ENCODE data around the gene RAPGEF1. TPM values are rescaled to one million over a fixed set of nuclear protein-coding genes. Genes with fewer than 3 reads are reported as not detected.

The RAPGEF1 gene
- total and polyA plus RNA-seq, 2 of the 13 experiments (the other 11 are each of a cell fraction or from before 2014, with no cell fraction given): 21.2 to 38.9 TPM

DNA sequence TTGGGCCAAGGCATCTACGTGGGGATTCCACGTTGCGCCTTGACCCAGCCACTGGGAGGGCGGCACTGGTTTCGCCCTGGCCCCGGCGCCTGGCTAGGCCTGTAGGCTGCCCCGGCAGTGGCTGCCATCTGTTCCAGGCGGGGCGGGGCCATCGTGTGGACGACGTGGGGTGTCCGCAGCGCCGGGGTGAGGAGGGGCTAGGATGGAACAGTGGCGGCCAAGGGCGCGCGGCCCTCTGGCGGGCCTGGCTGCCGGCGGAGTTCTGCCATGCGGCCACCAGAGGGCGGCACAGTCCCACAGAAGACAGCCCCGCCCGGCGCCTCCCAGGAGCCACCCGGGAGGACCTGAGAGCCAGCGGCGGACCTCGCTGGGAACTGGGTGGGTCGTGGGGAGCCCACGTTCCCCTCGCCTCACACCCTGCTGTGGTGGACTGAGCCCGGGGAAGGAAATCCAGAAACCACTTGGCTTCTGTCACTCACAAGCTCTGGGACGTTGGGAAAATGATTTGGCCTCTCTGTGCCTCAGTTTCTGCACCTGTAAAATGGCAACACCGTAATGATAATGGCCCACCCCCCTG, 22.6 kb upstream of the RAPGEF1 start (continued):
- TF ChIP-seq ZNF276 (CRISPR knock-in tag; IDR thresholded peaks at IDR 0.05; ENCODE audit: low read depth): no peak
- TF ChIP-seq, protein P1, sequence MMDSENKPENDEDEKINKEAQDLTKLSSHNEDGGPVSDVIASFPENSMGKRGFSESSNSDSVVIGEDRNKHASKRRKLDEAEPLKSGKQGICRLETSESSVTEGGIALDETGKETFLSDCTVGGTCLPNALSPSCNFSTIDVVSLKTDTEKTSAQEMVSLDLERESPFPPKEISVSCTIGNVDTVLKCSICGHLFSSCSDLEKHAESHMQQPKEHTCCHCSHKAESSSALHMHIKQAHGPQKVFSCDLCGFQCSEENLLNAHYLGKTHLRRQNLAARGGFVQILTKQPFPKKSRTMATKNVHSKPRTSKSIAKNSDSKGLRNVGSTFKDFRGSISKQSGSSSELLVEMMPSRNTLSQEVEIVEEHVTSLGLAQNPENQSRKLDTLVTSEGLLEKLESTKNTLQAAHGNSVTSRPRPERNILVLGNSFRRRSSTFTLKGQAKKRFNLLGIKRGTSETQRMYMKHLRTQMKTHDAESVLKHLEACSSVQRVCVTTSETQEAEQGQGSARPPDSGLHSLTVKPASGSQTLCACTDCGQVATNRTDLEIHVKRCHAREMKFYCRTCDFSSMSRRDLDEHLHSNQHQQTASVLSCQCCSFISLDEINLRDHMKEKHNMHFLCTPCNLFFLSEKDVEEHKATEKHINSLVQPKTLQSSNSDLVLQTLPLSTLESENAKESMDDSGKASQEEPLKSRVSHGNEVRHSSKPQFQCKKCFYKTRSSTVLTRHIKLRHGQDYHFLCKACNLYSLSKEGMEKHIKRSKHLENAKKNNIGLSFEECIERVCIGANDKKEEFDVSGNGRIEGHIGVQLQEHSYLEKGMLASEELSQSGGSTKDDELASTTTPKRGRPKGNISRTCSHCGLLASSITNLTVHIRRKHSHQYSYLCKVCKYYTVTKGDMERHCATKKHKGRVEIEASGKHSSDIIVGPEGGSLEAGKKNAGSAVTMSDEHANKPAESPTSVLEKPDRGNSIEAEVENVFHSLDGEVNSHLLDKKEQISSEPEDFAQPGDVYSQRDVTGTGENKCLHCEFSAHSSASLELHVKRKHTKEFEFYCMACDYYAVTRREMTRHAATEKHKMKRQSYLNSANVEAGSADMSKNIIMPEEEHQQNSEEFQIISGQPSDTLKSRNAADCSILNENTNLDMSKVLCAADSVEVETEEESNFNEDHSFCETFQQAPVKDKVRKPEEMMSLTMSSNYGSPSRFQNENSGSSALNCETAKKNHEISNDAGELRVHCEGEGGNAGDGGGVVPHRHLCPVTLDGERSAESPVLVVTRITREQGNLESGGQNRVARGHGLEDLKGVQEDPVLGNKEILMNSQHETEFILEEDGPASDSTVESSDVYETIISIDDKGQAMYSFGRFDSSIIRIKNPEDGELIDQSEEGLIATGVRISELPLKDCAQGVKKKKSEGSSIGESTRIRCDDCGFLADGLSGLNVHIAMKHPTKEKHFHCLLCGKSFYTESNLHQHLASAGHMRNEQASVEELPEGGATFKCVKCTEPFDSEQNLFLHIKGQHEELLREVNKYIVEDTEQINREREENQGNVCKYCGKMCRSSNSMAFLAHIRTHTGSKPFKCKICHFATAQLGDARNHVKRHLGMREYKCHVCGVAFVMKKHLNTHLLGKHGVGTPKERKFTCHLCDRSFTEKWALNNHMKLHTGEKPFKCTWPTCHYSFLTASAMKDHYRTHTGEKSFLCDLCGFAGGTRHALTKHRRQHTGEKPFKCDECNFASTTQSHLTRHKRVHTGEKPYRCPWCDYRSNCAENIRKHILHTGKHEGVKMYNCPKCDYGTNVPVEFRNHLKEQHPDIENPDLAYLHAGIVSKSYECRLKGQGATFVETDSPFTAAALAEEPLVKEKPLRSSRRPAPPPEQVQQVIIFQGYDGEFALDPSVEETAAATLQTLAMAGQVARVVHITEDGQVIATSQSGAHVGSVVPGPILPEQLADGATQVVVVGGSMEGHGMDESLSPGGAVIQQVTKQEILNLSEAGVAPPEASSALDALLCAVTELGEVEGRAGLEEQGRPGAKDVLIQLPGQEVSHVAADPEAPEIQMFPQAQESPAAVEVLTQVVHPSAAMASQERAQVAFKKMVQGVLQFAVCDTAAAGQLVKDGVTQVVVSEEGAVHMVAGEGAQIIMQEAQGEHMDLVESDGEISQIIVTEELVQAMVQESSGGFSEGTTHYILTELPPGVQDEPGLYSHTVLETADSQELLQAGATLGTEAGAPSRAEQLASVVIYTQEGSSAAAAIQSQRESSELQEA (CRISPR knock-in tag; IDR thresholded peaks at IDR 0.05; ENCODE audit: not compliant biosample characterization): no peak
- TF ChIP-seq SSRP1 (CRISPR knock-in tag; IDR thresholded peaks at IDR 0.05): no peak
- TF ChIP-seq CC2D1A (CRISPR knock-in tag; IDR thresholded peaks at IDR 0.05): 0 out of 2 replicates have a peak, but pooled peaks have one; percentile 32
- TF ChIP-seq AHDC1 (CRISPR knock-in tag; IDR thresholded peaks at IDR 0.05; ENCODE audit: borderline replicate concordance): no peak
- TF ChIP-seq FOXK1 (CRISPR knock-in tag; IDR thresholded peaks at IDR 0.05; ENCODE audit: borderline replicate concordance, low read depth): no peak
- no peak for TF ChIP-seq FOSL1 (CRISPR knock-in tag; IDR thresholded peaks at IDR 0.05; ENCODE audit: borderline replicate concordance)
